SK-N-SH treated with all-trans-retinoic acid at 6 μM for 48 hours (cell line): ENCODE results near the gene PIKFYVE.
"Not testable (repeated sequence)": the region's sequence is repeated elsewhere in the genome, so short reads cannot be mapped to it uniquely, and the experiment has no call there.

ENCODE experiments used
- ATAC-seq: fragments of 200-7000 bp; cut with Tn5 transposase; 3 replicates; pipeline ENCODE4 v1.9.1; 2020; ENCODE audit warnings: mild to moderate bottlenecking, moderate library complexity
- ARNTL ChIP-seq: fragments of 450-650 bp; formaldehyde crosslinking; IDR thresholded peaks from 2 replicates; pipeline ENCODE4 v1.5.0; 2020; ENCODE audit warnings: low read depth, mild to moderate bottlenecking, moderate library complexity, borderline replicate concordance
- CSDC2 ChIP-seq: fragments of 250-450 bp; sonication (Bioruptor Pico); IDR thresholded peaks from 2 replicates; pipeline ENCODE4 v1.5.0; 2020; ENCODE audit warnings: mild to moderate bottlenecking, moderate library complexity
- ISL1 ChIP-seq: fragments of 250-450 bp; sonication (Bioruptor Pico); IDR thresholded peaks from 2 replicates; pipeline ENCODE4 v2.1.2; 2022; ENCODE audit warnings: mild to moderate bottlenecking, moderate library complexity
- OSR1 ChIP-seq: fragments of 250-450 bp; sonication (Bioruptor Pico); IDR thresholded peaks from 2 replicates; pipeline ENCODE4 v1.8.0; 2022; ENCODE audit warnings: moderate library complexity, mild to moderate bottlenecking, inconsistent platforms
- SNAI2 ChIP-seq: fragments of 250-450 bp; sonication (Bioruptor Pico); IDR thresholded peaks from 2 replicates; pipeline ENCODE4 v1.5.0; 2020; ENCODE audit warnings: mild to moderate bottlenecking, moderate library complexity
- ZC3H10 ChIP-seq: fragments of 250-450 bp; sonication (Bioruptor Pico); IDR thresholded peaks from 2 replicates; pipeline ENCODE4 v1.5.1; 2021; ENCODE audit warnings: mild to moderate bottlenecking, moderate library complexity
- ZFP30 ChIP-seq: fragments of 450-650 bp; formaldehyde crosslinking; IDR thresholded peaks from 2 replicates; pipeline ENCODE4 v1.5.0; 2022; ENCODE audit warnings: mild to moderate bottlenecking, moderate library complexity
- ZNF565 ChIP-seq: fragments of 450-650 bp; formaldehyde crosslinking; conservative IDR thresholded peaks from 2 replicates; pipeline ENCODE4 v1.5.0; 2020; ENCODE audit warnings: low read depth, mild to moderate bottlenecking, moderate library complexity
- TF ChIP-seq, protein P1 (sequence below): fragments of 250-450 bp; sonication (Bioruptor Pico); IDR thresholded peaks from 2 replicates; pipeline ENCODE4 v1.5.0; 2020; ENCODE audit warnings: mild to moderate bottlenecking, moderate library complexity
- TF ChIP-seq, protein P2 (sequence below): fragments of 250-450 bp; sonication (Bioruptor Pico); IDR thresholded peaks from 2 replicates; pipeline ENCODE4 v1.8.0; 2021; ENCODE audit warnings: low read depth, mild to moderate bottlenecking, moderate library complexity, borderline replicate concordance
- TF ChIP-seq, protein P3 (sequence below): fragments of 250-450 bp; sonication (Bioruptor Pico); IDR thresholded peaks from 2 replicates; pipeline ENCODE4 v1.5.1; 2020; ENCODE audit warnings: low read depth, mild to moderate bottlenecking, moderate library complexity

PIKFYVE gene

DNA sequence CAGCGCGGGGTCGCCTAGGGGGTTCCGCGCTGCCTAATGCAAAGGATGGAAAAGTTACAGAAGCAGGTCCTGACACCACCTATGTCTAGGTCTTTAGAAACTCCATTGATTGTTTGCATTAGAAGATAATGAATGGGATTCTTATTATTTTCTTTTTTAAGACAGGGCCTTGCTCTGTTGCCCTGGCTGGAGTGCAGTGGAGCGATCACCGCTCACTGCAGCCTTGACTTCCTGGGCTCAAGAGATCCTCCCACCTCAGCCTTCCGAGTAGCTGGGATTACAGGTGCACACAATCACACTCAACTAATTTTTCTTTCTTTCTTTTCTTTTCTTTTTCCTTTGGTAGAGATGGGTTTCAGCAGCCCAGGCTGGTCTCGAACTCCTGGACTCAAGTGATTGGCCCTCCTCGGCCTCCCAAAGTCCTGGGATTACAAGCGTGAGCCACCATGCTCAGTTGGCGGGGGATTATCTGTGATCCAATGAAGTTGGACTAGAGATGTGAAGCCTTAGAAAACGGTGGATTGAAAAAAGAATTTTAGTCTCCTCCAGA lies 10.4 kb upstream of the PIKFYVE start:
- ATAC-seq, result peak; percentile 1; the same call in 2 of the 3 replicates
- TF ChIP-seq OSR1 (CRISPR knock-in tag) (no peak), SNAI2 (no peak), ZFP30 (CRISPR knock-in tag) (no peak), ZC3H10 (CRISPR knock-in tag) (no peak)
- TF ChIP-seq, protein P1, sequence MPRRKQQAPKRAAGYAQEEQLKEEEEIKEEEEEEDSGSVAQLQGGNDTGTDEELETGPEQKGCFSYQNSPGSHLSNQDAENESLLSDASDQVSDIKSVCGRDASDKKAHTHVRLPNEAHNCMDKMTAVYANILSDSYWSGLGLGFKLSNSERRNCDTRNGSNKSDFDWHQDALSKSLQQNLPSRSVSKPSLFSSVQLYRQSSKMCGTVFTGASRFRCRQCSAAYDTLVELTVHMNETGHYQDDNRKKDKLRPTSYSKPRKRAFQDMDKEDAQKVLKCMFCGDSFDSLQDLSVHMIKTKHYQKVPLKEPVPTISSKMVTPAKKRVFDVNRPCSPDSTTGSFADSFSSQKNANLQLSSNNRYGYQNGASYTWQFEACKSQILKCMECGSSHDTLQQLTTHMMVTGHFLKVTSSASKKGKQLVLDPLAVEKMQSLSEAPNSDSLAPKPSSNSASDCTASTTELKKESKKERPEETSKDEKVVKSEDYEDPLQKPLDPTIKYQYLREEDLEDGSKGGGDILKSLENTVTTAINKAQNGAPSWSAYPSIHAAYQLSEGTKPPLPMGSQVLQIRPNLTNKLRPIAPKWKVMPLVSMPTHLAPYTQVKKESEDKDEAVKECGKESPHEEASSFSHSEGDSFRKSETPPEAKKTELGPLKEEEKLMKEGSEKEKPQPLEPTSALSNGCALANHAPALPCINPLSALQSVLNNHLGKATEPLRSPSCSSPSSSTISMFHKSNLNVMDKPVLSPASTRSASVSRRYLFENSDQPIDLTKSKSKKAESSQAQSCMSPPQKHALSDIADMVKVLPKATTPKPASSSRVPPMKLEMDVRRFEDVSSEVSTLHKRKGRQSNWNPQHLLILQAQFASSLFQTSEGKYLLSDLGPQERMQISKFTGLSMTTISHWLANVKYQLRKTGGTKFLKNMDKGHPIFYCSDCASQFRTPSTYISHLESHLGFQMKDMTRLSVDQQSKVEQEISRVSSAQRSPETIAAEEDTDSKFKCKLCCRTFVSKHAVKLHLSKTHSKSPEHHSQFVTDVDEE (CRISPR knock-in tag), result no peak
- TF ChIP-seq, protein P2, sequence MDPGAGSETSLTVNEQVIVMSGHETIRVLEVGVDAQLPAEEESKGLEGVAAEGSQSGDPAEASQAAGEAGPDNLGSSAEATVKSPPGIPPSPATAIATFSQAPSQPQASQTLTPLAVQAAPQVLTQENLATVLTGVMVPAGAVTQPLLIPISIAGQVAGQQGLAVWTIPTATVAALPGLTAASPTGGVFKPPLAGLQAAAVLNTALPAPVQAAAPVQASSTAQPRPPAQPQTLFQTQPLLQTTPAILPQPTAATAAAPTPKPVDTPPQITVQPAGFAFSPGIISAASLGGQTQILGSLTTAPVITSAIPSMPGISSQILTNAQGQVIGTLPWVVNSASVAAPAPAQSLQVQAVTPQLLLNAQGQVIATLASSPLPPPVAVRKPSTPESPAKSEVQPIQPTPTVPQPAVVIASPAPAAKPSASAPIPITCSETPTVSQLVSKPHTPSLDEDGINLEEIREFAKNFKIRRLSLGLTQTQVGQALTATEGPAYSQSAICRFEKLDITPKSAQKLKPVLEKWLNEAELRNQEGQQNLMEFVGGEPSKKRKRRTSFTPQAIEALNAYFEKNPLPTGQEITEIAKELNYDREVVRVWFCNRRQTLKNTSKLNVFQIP, result no peak
- TF ChIP-seq, protein P3, sequence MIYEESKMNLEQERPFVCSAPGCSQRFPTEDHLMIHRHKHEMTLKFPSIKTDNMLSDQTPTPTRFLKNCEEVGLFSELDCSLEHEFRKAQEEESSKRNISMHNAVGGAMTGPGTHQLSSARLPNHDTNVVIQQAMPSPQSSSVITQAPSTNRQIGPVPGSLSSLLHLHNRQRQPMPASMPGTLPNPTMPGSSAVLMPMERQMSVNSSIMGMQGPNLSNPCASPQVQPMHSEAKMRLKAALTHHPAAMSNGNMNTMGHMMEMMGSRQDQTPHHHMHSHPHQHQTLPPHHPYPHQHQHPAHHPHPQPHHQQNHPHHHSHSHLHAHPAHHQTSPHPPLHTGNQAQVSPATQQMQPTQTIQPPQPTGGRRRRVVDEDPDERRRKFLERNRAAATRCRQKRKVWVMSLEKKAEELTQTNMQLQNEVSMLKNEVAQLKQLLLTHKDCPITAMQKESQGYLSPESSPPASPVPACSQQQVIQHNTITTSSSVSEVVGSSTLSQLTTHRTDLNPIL (CRISPR knock-in tag), result no peak

DNA sequence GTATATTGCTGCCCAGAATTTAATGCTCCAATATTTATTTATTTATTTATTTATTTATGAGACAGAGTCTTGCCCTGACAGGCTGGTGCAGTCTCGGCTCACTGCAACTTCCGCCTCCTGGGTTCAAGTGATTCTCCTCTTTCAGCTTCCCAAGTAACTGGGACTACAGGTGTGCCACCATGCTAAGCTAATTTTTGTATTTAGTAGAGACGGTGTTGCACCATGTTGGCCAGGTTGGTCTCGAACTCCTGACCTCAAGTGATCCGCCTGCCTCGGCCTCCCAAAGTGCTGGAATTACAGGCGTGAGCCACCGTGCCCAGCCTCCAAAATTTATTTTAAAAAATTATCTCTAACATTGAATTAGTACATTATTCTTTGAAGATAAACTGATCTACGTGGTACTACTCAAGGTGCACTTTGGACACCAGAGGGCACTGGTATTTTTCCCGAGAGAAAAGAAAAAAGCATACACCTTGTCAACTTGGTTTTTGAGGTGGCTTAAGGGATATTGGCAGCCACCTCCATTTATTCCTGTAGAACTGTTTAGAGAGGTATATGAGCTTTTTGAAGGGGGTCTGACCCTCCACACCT lies 9.8 kb upstream of the PIKFYVE start:
- TF ChIP-seq, protein P3 (CRISPR knock-in tag), result no peak
- TF ChIP-seq ARNTL (CRISPR knock-in tag) (no peak), CSDC2 (no peak)
- no peak for ATAC-seq

DNA sequence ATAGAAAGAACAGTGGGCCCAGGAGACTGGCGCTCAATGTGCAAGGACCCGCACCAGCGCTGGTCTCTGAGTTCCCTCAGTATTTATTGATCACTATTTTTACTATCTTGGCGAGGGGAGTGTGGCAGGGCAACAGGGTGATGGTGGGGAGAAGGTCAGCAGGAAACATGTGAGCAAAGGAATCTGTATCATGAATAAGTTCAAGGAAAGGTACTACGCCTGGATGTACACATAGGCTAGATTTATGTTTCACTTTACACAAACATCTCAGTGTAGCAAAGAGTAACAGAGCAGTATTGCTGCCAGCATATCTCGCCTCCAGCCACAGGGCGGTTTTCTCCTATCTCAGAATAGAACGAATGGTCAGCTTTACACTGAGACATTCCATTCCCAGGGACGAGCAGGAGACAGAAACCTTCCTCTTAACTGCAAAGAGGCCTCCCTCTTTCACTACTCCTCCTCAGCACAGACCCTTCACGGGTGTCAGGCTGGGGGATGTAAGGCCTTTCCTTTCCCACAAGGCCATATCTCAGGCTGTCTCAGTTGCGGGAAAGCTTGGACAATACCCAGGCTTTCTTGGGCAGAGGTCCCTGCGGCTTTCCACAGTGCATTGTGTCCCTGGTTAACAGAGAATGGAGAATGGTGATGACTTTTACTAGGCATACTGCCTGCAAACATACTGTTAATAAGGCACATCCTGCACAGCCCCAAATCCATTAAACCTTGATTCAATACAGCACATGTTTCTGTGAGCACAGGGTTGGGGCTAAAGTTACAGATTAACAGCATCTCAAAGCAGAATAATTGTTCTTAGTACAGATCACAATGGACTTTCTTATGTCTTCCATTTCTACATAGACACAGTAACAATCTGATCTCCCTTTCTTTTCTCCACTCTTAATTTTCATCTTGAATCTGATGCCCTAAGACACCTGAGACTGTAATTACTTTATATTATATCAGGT lies 8.9 kb upstream of the PIKFYVE start:
- ATAC-seq, result not testable (repeated sequence)

DNA sequence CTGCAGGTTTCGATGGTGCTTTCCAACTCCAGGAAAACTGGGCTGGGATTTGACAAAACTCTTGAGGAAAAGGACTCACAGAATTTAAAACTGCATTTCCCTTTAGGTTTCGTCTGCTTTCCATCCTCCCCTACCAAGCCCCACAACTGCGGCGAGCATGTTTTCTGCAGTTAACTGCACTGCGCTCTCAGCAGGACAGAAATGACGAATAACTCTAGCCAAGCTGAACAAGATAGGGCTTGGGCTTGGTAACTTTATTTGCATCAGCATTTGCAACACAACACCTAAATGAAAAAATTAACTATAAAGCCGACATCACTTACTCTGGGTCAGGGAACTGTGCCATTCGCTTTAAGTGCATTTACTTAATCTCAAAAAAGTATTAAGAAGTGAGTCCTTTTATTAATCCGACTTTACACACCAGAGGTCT lies 669 bp upstream of the PIKFYVE start:
- TF ChIP-seq, protein P3 (CRISPR knock-in tag), result no peak
- TF ChIP-seq ZNF565 (CRISPR knock-in tag), result no peak
- ATAC-seq, result peak; percentile 41

DNA sequence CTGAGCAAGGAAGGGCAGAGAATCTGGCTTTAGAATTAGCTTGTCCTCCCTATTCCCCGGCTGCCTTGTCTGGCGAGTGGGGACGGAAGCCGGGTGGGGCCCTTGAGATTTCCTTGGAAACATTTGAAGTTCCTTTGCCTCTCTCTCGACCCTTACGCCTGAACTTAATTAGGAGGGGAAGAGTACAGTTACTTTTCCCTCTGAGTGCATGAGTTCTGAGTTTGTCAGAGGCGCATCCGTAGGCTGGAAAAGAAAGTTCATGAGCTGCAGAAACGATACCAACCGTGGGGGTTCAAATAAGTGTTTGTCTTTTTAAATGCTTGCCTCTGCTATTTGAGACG lies 468 bp downstream of the PIKFYVE start:
- TF ChIP-seq, protein P1 (CRISPR knock-in tag), result no peak
- no peak for TF ChIP-seq ISL1 (CRISPR knock-in tag)
- peak; percentile 29 for ATAC-seq
